Cortex of kidney (tissue), 1 donor: ENCODE measurements around the gene AGBL1.

Experiments
- DNase-seq: peaks from one replicate; lab custom pipeline; 2025; lab: John Stamatoyannopoulos, UW

Gene AGBL1

DNA sequence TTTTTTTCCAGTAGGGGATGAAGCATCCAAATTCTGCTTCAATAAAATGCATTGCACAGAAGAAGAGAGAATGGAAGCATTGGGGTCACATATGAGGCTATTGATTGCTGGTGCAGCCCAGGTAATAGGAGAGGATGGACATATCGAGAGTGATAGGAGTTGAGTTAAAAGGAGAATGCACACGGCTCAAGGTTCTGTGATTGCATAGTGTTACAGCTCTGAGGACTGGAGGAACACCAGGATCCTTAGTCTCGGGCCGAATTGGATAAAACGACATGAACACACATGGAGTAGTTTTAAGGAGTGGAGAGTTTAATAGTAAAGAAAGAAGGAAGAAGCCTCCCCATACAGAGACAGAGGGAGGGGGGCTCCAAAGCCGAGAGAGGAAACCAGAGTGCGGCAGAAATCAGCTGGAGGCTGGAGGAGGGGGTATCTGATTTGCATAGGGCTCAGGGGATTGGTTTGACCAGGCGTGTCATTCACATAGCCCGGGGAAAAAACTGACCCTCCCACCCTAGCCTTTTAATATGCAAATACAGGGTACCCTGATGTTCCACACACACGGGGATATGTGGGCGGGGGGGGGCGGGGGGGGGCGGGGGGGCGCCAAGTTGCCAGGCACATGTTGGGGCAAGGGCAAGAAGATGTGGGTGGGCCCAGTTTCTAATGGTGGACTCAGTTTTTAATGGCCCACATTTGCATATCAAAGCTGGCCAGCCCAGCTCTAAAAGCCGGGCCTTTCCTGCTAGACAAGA, 156.9 kb downstream of the AGBL1 start:
- no peak for DNase-seq

DNA sequence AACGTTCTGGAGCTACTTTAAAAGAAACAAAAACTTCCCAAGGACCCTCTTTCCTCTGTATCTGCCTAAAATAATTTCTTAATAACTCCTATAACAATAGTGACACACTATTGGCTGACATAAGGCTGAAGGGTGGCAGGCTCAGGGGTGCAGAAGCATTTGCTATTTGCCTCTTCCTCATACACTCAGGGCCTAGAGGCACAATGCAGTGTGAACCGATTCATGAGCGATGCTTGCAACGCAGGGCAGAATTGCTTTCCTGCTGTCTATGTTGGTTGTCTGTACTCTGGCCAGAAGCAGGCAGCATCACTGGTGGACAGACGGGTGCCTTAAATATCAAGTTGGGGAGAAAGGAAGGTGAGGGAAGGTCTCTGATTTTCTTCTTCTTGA, 157.4 kb downstream of the AGBL1 start:
- no peak for DNase-seq

DNA sequence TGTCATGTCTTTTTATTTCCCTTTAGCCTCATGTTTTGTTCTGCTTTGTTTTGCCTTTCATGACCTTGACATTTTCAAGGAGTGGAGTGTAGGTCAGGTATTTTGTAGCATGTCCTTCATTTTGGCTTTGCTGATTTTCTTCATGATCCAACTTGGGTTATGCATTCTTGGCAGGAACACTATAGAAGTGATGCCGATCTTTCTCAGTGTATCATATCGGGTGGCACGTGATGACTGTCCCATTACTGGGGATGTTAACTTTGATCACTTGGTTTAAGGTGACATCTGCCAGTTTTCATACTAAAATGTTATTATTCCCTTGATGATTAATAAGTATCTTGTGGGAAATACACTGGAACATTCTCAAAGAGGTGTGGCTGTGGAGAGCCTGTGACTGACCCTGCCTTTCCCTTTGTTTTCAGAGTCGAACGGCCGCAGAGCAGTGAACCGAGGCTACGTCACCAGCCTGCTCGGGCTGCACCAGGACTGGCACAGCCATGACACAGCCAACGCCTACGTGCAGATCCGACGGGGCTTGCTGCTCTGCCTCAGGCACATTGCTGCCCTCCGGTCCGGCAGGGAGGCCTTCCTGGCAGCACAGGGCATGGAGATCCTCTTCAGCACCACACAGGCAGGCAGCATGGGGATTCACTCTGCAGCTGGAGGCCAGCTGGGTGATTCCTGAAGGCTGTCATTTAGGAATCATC, 167.7 kb downstream of the AGBL1 start:
- DNase-seq, result no peak

DNA sequence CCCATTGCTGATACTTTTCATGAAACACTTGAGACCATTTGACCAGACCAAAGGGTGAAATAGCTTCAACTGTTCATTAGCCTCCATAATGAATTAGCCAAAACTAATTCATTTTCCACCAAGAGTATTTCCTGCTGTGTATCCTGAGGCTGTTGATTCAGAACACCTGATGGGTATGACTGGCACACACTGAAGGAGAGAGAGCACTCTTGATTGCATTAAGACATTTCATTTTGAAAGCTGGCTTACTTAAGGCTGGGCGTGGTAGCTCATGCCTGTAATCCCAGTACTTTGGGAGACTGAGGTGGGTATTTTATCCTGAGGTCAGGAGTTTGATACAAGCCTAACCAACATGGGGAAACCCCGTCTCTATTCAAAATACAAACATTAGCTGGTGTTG, 175.6 kb downstream of the AGBL1 start:
- DNase-seq, result no peak

DNA sequence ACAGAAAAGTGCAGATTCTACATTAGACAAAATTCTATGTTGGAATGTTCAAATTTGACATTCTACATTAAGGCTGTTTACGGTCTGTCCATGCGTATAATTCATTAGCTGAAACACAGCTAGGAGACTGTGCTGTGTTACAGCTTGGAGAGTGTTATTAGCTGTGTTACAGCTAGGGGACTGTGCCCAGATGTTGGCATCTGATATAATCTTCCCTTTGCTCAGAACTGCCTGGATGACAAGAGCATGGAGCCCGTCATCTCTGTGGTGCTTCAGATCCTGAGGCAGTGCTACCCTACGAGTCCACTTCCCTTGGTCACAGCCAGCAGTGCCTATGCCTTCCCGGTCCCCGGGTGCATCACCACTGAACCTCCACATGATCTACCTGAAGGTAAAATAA, 177.0 kb downstream of the AGBL1 start:
- no peak for DNase-seq

DNA sequence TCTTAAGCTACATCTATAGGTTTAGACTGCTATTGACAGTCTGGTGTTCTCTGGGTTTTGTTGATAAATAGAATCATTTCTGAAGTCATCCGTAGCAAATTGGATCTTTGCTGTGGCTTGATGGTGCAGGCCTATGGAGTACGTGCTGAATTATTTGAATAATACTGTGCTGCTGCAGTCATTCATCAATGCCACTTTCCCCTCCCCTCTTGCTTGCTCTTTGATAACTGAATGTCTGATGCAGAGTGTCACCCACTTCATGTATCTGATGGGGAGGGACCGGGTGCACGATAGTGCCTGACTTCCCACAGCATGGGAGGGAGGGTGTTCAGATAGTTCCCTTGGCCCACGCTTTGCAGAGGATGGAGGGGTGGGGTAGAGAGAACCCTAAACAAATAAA, 179.9 kb downstream of the AGBL1 start:
- no peak for DNase-seq

DNA sequence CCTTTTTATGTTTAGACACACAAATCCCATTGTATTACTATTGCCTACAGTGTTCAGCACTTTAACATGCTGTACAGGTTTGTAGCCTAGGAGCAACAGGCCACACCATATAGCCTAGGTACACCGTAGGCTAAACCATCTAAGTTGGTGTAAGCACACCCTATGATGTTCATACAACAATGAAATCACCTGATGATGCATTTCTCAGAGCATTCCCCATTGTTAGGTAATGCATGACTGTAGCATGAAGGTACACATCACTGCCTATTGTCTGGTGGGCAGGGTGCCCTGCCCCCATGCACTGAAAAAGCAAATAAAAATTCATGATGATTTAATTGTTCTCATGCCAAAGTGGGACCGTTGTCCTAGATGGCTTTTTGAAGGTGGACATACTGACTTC, 183.6 kb downstream of the AGBL1 start:
- no peak for DNase-seq

DNA sequence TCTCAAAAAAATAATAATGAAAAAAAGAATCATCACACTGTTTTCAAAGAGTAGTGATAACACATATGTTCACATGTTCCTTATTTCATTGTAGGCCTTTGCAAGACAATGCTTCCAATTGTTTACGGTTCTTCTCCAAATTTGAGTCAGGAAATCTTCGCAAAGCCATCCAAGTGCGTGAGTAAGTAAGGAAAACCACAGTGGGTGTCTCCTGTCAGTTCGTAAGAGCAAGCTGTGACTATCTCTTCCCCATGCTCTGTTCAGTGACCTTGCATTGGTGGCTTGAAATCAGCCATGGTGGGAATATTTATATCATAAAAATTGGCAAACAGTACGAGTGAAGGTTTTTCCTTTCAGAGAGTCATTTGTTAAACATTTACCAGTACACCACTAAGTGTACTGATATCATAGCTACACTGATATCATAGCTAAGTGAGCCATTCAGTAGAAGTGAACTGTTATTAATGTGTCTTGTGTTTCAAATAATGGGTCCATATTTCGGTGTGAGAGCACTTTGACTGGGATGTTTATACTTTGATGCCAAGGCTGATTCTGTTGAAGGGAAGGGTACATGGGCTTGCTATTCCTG, 187.3 kb downstream of the AGBL1 start:
- no peak for DNase-seq

DNA sequence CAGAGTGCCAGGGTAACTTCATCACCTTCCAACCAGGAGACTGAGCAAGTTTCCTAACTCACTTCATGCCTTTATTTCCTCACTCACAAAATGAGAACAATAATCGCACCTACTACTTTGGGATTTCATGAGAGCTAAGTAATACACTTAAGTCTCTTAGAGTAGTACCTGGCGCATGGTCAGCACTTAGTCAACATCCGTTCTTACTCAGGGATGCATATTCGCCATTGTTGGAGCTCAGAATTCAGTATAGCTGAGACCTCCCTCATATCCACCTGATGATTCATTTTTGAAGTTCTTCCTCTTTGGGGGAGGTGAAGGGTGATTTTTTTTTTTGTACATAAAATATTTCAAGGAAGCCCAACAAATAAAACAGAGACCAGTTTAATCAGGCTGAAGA, 188.2 kb downstream of the AGBL1 start:
- no peak for DNase-seq

DNA sequence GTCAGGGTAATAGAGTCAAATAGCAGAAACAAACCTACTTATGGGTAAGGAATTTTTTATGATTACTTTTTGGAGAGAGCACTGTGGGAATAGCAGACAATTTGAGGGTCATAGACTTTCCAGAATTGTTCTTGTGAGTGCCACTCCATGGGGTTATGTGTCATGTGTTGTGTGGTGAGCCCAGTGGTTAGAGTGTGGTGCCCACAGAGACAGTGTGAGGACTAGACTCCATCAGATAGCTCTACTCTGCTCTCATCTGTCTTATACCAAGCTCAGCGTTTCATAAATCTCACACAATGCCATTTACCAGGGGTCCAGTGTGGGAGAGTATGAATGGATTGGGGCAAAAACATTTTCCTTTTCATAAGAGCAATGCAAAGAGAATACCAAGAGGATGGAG, 188.9 kb downstream of the AGBL1 start:
- DNase-seq, result no peak

DNA sequence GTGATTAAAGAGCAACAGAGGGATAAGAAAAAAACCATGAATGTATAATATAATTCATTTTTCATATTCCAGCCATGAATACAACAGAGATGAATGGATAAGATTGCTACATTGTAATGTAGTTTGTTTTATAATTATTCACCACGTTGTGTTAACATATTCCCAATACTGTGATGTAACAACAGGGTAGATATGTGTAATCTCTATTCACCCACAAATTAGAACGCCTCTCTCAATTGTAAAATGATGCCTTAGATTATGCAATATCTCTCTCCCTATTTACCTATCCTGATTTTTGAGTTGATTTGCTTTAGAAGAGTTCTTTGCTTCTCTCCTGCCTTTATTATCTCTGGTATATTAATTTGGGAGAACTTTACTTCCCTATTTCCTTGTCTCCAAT, 193.6 kb downstream of the AGBL1 start:
- DNase-seq, result no peak

DNA sequence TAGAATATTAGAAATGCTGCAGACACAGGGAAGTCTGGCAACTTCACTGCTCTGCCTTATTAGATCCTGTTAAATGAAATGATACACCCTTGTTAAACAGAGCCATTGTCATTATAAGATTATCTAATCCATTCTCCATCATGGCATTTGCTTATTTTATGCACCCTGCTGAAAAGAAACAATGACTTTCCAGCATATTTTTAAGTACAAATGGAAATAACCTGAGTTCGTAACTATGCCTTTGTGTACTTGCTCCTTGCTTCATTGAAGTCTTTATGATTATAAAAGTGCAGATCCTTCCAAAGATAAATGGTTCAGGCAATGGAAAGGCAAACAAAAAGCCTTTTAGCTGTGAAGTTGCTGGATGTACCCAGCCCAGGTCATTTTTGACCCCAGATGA, 195.7 kb downstream of the AGBL1 start:
- DNase-seq, result no peak

DNA sequence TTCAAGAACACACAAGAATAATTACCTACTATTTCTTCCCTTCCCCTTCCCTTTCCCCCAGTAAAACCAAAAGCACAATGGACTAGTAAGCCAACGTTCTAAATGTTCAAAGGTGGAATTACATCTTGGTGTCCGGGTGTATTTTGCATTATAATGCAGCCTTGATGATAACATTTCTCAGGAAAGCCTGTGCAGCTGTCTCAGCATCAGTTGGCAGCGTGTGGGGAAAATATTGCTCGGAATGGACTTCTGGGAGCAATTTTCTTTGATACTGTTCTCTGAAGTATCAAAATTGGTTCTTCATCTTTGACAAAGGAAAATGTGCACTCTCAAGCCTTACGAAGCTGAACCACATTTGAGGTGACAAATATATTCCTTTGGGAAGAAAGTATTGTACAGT, 198.9 kb downstream of the AGBL1 start:
- no peak for DNase-seq

DNA sequence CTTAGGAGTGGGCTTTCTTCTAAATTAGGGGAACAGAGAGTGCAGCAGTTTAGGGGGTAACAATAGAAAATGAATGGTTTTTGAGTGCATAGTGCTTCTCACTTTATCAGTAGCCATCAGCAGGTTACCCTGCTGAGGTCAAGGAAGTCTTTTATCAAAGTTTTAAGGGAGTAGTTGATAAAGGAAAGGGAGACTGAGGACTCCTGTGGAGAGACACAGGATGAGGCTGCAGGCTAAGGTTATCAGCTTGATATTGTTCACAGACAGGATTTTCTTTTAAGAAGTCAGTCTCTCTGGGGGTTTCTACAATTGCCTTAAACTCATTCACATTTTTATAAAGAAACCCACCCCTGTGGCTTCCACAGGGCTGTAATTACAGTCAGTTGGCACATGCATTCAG, 205.0 kb downstream of the AGBL1 start:
- no peak for DNase-seq

DNA sequence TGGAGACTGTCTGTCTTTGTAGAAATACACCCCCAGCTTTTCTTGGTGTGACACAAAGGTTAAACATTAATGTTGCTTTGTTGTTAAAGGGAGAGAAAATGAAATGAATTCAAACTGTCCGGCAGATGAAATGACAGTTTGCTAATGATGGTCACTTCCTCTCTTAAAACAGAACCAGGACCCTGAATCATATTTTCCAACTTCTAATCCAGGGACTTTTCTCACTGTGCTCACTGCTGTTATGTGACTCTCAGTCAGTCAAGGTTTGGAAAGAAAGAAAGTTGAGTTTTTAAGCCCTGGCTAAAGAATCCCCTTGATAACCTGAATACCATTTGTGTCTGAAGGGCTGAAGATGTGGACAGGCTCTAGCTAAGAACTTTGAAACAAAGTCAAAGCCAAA, 215.8 kb downstream of the AGBL1 start:
- DNase-seq, result no peak

DNA sequence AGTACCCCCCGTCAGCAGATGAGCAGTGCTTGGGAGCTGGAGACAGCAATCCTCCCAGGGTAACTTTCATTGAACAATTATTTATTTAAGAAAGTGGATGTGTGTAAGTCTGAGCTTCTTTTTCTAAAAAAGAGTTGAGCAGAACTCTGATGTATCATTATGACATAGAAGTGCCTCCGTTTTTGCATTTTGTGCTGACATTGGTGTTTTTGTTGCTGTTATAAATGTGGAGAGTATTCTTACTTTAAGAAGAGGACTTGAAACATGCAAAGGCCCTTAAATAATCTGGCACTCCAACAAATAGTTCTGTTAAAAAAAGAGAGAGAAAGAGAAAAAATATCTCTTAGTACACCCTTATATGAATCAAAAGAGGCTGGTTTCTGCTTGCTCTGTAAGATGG, 217.1 kb downstream of the AGBL1 start:
- DNase-seq, result no peak

DNA sequence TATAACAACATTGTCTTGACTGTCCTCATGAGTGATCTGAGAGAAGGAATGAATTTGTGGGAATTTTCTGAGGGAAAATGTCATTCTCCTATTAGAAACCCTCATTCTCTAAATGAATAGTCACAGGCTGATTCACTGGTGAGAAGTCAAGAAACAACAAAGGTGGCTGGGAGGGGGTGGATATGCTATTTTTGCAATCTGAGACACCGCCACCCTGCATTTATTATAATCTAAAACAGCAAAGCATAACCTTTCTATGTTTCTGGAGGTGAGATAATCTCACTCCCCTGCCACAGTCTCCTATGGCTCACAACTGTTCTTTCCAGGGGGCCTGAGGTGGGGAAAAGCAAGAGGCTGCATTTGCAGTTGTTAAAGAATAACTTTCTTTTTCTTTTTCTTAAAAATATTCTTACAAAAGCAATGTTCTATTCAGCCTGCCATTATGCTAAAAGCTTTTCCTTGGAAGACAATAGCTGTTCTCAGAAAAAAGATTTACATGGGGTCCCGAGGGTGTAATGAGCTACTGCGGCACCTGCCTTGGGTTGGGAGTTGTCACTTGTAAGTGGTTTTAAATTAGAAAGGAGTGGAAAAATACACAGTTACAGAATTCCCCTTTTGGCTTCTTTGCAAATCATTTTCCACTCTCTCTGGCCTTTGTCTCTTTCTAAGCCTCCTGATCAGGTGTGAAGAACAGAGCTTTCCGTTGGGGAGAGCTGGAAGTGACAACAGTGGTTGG, 220.9 kb downstream of the AGBL1 start:
- no peak for DNase-seq

DNA sequence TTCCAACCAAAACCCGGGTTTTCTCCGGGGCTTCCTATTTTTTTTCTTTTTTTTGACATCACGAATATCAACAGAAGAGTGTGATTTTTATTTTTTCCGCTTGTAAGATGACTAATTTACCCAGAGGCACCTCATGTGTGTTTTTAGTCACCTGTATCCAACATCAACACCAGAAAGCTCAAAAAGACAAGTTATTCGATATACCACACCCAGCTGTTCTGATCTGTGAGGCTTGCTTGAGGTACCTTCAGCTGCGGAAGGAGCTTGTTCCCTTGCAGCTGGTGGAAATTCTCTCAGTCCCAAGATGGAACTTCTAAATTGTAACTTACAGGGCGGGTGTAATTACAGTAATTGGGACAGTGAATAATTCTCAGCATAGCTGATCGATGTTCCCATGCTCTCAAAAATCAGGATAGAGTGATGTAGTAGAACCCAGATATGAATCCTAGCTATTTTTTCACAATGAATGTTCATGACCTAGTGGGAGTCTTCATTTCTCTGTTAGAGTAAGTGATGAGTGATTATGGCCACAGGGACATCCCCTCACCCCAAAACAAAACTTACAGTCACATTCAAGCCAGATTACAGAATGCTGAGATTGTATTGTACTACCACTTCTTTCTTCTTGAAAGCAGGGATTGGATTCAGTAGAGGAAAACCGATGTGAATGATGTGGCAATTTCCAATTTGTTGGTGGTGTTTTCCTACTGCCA, 232.1 kb downstream of the AGBL1 start:
- DNase-seq, result no peak

DNA sequence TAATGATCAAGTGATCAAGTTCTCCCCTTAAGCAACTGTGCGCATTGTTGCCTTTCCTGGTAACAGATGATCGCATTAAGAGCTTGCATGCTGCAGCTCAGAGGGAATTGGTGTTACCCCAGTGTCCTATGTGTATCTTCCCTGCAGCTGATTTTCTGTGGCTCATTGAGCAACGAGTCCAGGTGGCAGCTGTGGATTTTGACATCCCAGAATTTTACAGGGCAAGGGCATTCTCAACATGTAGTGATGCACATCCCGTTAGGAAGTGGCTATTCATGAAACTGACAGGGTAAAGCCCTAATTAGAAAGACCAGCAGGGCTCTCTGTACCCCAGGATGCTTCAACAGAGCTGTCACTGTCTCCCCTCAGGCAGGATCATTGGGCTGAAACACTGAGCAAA, 232.8 kb downstream of the AGBL1 start:
- no peak for DNase-seq

DNA sequence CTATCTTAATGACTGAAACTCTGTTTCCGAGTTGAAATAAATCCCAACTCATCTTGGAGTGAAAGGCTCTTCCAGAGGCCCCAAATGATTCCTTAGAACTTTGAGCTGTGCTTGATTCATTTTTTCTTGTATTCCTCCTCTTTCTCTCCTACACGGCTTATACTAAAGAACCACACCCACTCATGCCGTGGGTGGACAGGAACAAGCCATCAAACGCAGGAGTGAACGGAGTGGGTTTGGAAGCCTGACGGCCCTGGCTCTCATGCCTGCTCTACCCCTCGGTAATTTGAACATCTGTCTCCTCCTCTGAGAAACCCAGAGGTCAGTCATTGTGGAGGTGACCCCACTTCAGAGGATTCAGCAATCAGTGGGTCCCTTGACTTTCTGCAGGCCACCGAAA, 236.5 kb downstream of the AGBL1 start:
- no peak for DNase-seq

DNA sequence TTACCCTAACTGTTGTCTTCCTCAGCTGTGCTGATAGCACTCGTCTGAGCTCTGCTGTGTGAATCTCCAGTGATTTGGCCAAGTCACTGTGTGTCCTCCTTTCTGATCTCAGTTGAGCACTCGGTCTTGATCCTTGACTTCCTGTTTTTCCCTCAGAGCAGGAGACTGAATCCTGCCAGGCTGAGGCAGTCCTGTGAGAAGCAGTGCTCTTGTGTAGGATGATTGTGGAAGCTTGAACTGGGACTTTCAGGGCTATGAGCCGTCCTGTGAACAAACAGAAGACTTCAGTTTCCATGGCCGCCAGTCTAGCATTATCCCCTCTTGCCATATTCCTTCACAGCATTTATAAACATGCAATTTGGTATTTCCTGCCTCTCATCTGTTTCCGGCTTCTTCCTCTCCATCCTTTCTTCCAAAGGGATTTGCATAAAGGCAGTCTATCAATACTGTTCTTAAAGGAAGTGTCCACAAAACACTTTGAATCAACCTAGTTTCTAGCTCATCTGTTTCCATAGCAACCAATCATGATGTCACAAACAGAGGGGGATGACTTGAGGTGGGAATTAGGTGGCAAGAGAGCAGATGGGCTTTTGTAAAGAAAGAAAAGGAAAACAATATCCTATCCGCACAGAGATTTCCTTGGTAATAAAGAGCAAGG, 237.2 kb downstream of the AGBL1 start:
- no peak for DNase-seq

DNA sequence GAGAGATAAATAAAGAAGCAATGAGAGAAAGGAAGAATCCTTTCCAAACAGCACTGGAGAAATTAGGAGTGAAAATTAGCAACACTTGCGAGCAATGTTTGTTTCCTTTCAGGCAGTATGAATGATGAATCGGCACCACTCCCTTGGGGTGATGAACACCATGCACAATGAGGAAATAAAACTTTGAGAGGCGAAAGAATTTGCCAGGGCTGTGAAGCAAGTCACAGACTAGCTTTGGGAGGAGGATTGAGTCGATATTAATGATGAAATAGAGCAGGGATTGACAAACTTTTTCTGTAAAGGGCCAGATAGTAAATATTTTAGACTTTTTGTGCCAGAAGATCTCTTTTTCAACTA, 237.7 kb downstream of the AGBL1 start:
- DNase-seq, result no peak
